H1 (cell line): ENCODE measurements around the gene SEC16A. TPM values are rescaled to one million over a fixed set of nuclear protein-coding genes. Genes with fewer than 3 reads are reported as not detected.

Experiments
- CTCF ChIA-PET: fragments of 300-600 bp; sonication (Branson Sonifier 250); formaldehyde crosslinking; loops from one replicate; lab custom pipeline; 2021; ENCODE audit not compliant: partially characterized antibody; lab: Charles Lee
- POLR2A ChIA-PET: fragments of 300-600 bp; sonication (Branson Sonifier 250); formaldehyde crosslinking; loops from one replicate; lab custom pipeline; 2021; ENCODE audit warnings: inconsistent platforms; ENCODE audit not compliant: partially characterized antibody; lab: Charles Lee
- DNase-seq, 2 experiments: peaks; one replicate each; pipeline versions ENCODE4 v3.0.0 to v3.0.0-alpha.2; 2010 to 2022; ENCODE audit warnings: low spot score in 2 of 2, low read depth in 1 of 2, mixed read lengths in 1 of 2
- FAIRE-seq: peaks from 2 replicates; lab custom pipeline; 2011; peaks lifted over from hg19 to GRCh38; lab: Jason Lieb, UNC
- H2AFZ ChIP-seq: 2 replicates; pipeline ENCODE4 v1.8.1; 2012; ENCODE audit warnings: low read length, inconsistent platforms
- H2AK5ac ChIP-seq: 2 replicates; pipeline ENCODE4 v1.6.1; 2013; ENCODE audit warnings: low read depth, low read length
- H2BK120ac ChIP-seq: replicated peaks from 2 replicates; pipeline ENCODE3; 2013; ENCODE audit warnings: low read depth, low read length, inconsistent platforms
- H2BK12ac ChIP-seq: 2 replicates; pipeline ENCODE4 v1.6.1; 2013; ENCODE audit warnings: low read depth, low read length
- H2BK15ac ChIP-seq: 2 replicates; pipeline ENCODE4 v1.6.1; 2013; ENCODE audit warnings: low read length
- H2BK20ac ChIP-seq: 2 replicates; pipeline ENCODE4 v1.6.1; 2013; ENCODE audit warnings: low read length
- H2BK5ac ChIP-seq: 2 replicates; pipeline ENCODE4 v1.6.1; 2013; ENCODE audit warnings: low read depth, low read length
- H3K14ac ChIP-seq: 2 replicates; pipeline ENCODE4 v1.6.1; 2013; ENCODE audit warnings: inconsistent platforms; ENCODE audit not compliant: insufficient read length
- H3K18ac ChIP-seq: 2 replicates; pipeline ENCODE4 v1.6.1; 2013; ENCODE audit warnings: low read length; ENCODE audit errors: extremely low read depth
- H3K23ac ChIP-seq: 2 replicates; pipeline ENCODE4 v1.6.1; 2013; ENCODE audit warnings: inconsistent platforms; ENCODE audit not compliant: insufficient read length
- H3K23me2 ChIP-seq: 2 replicates; pipeline ENCODE4 v1.6.1; 2013; ENCODE audit warnings: low read depth, low read length
- H3K27ac ChIP-seq: 2 replicates; pipeline ENCODE4 v1.6.1; 2011; ENCODE audit warnings: low read depth, low read length, inconsistent platforms
- H3K27me3 ChIP-seq, 4 experiments: replicated peaks in 1 of 4; 1 replicate in 1 of 4; 2 replicates in 3 of 4; pipeline versions ENCODE4 v1.6.1 to v1.8.1; 2011 to 2013; ENCODE audit warnings: low read length in 3 of 4, mild to moderate bottlenecking in 3 of 4, inconsistent platforms in 2 of 4, mixed read lengths in 2 of 4, moderate library complexity in 1 of 4; ENCODE audit not compliant: control insufficient read depth in 3 of 4, insufficient read depth in 3 of 4; ENCODE audit errors: extremely low read depth in 1 of 4
- H3K36me3 ChIP-seq, 4 experiments: 2 replicates each; pipeline versions ENCODE4 v1.6.1 to v1.8.1; 2011 to 2013; ENCODE audit warnings: mild to moderate bottlenecking in 4 of 4, low read length in 3 of 4, moderate library complexity in 2 of 4, control low read depth in 1 of 4, inconsistent platforms in 1 of 4; ENCODE audit not compliant: insufficient read depth in 4 of 4, control insufficient read depth in 2 of 4
- H3K4ac ChIP-seq: replicated peaks from 2 replicates; pipeline ENCODE3; 2013; ENCODE audit warnings: low read length, low read depth, mixed read lengths, inconsistent platforms; ENCODE audit not compliant: insufficient read length
- H3K4me1 ChIP-seq, 4 experiments: replicated peaks in 1 of 4; 1 replicate in 1 of 4; 2 replicates in 3 of 4; pipeline versions ENCODE4 v1.6.1 to v1.8.1; 2011 to 2013; ENCODE audit warnings: low read length in 3 of 4, inconsistent platforms in 2 of 4, mixed read lengths in 1 of 4; ENCODE audit not compliant: insufficient read depth in 4 of 4, control insufficient read depth in 3 of 4
- H3K4me2 ChIP-seq, 2 experiments: 2 replicates each; pipeline versions ENCODE4 v1.6.1 to v1.8.1; 2011 to 2013; ENCODE audit warnings: low read depth in 2 of 2, low read length in 2 of 2, control low read depth in 1 of 2, inconsistent platforms in 1 of 2, mild to moderate bottlenecking in 1 of 2; ENCODE audit not compliant: insufficient read depth in 1 of 2
- H3K4me3 ChIP-seq, 4 experiments: fragments of 200-600, 300-600 bp in 1 of 4; sonication (generic), shearing (Covaris generic), sonication (Bioruptor Twin) in 1 of 4; 2 replicates each; pipeline versions ENCODE4 v1.5.1 to v1.8.1; 2011 to 2016; ENCODE audit warnings: low read length in 4 of 4, low read depth in 3 of 4, control low read depth in 2 of 4, inconsistent platforms in 2 of 4, mild to moderate bottlenecking in 2 of 4, mixed read lengths in 1 of 4, moderate library complexity in 1 of 4; ENCODE audit not compliant: insufficient read depth in 2 of 4; ENCODE audit errors: extremely low read depth in 1 of 4
- H3K56ac ChIP-seq: replicated peaks from 2 replicates; pipeline ENCODE3; 2013; ENCODE audit warnings: low read depth, mild to moderate bottlenecking, mixed read lengths, low read length, inconsistent platforms; ENCODE audit not compliant: insufficient read length
- H3K79me1 ChIP-seq: 2 replicates; pipeline ENCODE4 v1.6.1; 2013; ENCODE audit warnings: low read depth, low read length, control low read depth
- H3K79me2 ChIP-seq, 2 experiments: 2 replicates each; pipeline versions ENCODE4 v1.6.1 to v1.8.1; 2012 to 2013; ENCODE audit warnings: low read length in 2 of 2, mild to moderate bottlenecking in 2 of 2, inconsistent platforms in 1 of 2; ENCODE audit not compliant: insufficient read depth in 2 of 2, control insufficient read depth in 1 of 2
- H3K9ac ChIP-seq, 4 experiments: replicated peaks in 1 of 4; 1 replicate in 1 of 4; 2 replicates in 3 of 4; pipeline versions ENCODE4 v1.6.1 to v1.8.1; 2011 to 2013; ENCODE audit warnings: low read depth in 3 of 4, low read length in 3 of 4, control low read depth in 2 of 4, mild to moderate bottlenecking in 2 of 4, moderate library complexity in 2 of 4, inconsistent platforms in 1 of 4; ENCODE audit errors: extremely low read depth in 1 of 4
- H3K9me3 ChIP-seq, 2 experiments: 2 replicates each; pipeline versions ENCODE4 v1.6.1 to v1.8.1; 2012 to 2013; ENCODE audit warnings: mild to moderate bottlenecking in 2 of 2, moderate library complexity in 2 of 2, control low read depth in 1 of 2, inconsistent platforms in 1 of 2, low read depth in 1 of 2, low read length in 1 of 2, mixed read lengths in 1 of 2; ENCODE audit not compliant: insufficient read depth in 2 of 2
- H4K20me1 ChIP-seq, 2 experiments: replicated peaks in 1 of 2; 2 replicates each; pipeline versions ENCODE3 to v1.8.1; 2011 to 2013; ENCODE audit warnings: inconsistent platforms in 2 of 2, low read length in 2 of 2, mild to moderate bottlenecking in 1 of 2; ENCODE audit not compliant: insufficient read depth in 2 of 2, control insufficient read depth in 1 of 2
- H4K5ac ChIP-seq: 2 replicates; pipeline ENCODE4 v1.6.1; 2013; ENCODE audit warnings: low read length, low read depth, mixed read lengths, inconsistent platforms; ENCODE audit not compliant: insufficient read length
- H4K8ac ChIP-seq: 2 replicates; pipeline ENCODE4 v1.8.0; 2013; ENCODE audit warnings: mild to moderate bottlenecking, moderate library complexity, low read length, inconsistent platforms; ENCODE audit not compliant: insufficient read depth; ENCODE audit errors: extremely low read depth
- H4K91ac ChIP-seq: replicated peaks from 2 replicates; pipeline ENCODE3; 2013; ENCODE audit warnings: low read length, mixed read lengths, inconsistent platforms; ENCODE audit not compliant: insufficient read length
- ASH2L ChIP-seq: fragments of 200-600, 300-600 bp; sonication (generic); IDR thresholded peaks from one replicate; pipeline ENCODE4 v1.7.1; 2017; ENCODE audit warnings: low read length
- EGR1 ChIP-seq: IDR thresholded peaks from 2 replicates; pipeline ENCODE4 v1.6.1; 2011; ENCODE audit warnings: low read depth, low read length, borderline replicate concordance
- MAFK ChIP-seq: IDR thresholded peaks from 2 replicates; pipeline ENCODE4 v1.6.1; 2012; ENCODE audit warnings: low read depth, mild to moderate bottlenecking, improper control_type of control experiment, low read length
- SP1 ChIP-seq: IDR thresholded peaks from 2 replicates; pipeline ENCODE4 v1.6.1; 2011; ENCODE audit warnings: low read depth, low read length
- WGBS, 2 experiments: shearing (Covaris generic) in 1 of 2; methylation state at CpG; one replicate each; pipeline versions ENCODE4 v1.1.6 to v1.1.7; 2013 to 2015; ENCODE audit warnings: low lambda C conversion rate in 2 of 2, mixed read lengths in 2 of 2, inconsistent platforms in 1 of 2, low coverage in 1 of 2, missing lambda C conversion rate in 1 of 2; ENCODE audit not compliant: insufficient replicate concordance in 2 of 2, insufficient coverage in 1 of 2, insufficient read length in 1 of 2; ENCODE audit errors: extremely low coverage in 1 of 2, missing lambda C conversion rate in 1 of 2; 5-methylcytosine and 5-hydroxymethylcytosine counted together
- polyA plus RNA-seq, 7 experiments: library from polyadenylated mRNA; depleted of rRNA in 3 of 7; stranded (reverse) in 5 of 7; unstranded in 2 of 7; fragments of >200 nt in 5 of 7; fragments of 200-250 nt in 2 of 7; gene quantifications; 1 replicate in 5 of 7; 2 replicates in 1 of 7; 4 replicates in 1 of 7; pipeline versions ENCODE4 v1.2.1 to v1.2.3, GENCODE V29; 2011 to 2013; ENCODE audit warnings: missing spikeins in 2 of 7, mixed read lengths in 2 of 7
- total RNA-seq: library from RNA; stranded (reverse); fragmentation: NEBNext Ultra II Directional; extraction: Animal tissue kit (Norgen Biotek cat#: 25700); gene quantifications from 2 replicates; pipeline ENCODE4 v1.2.1, GENCODE V29; 2021
- TF ChIP-seq, protein P1 (sequence below): IDR thresholded peaks from 2 replicates; pipeline ENCODE4 v1.6.1; 2011; ENCODE audit warnings: low read depth, mild to moderate bottlenecking, low read length; ENCODE audit not compliant: insufficient read depth

Gene SEC16A
- total and polyA plus RNA-seq, 2 of the 8 experiments (the other 6 are each of a cell fraction or from before 2014, with no cell fraction given) = 21.6 to 49.0 TPM

DNA sequence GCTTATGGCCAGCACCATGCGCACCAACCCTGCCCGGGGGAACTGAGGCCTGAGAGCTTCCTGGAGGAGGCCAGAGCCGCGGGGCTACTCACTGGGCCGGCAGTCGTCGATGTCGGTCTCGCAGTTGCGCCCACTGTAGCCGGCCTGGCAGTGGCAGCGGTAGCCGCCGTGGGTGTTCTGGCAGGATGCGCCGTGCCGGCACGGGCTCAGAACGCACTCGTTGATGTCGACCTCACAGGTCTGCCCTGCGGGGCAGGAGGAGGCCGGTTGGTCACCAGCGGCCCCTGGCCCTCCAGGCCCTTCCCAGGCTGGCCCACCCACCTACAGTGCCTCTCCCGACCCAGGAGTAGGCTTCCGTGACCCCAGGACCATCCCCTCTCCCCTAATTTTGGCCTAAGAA is 27.7 kb upstream of the SEC16A start:
- Histone ChIP-seq H4K91ac (no peak overlapping the region), H3K36me3 (peaks cover 28 to 94% (median 55%) of the 10 kb centered on the region in 4 experiments), H3K4me1 (no peaks in the 10 kb centered on the region), H3K79me2 (no peaks in the 10 kb centered on the region), H2BK120ac (no peak overlapping the region), H3K9me3 (no peaks in the 10 kb centered on the region), H3K27ac (no peak overlapping the region), H3K9ac (no peak overlapping the region), H3K23me2 (no peaks in the 10 kb centered on the region), H3K27me3 (no peaks in the 10 kb centered on the region), H4K20me1 (peaks cover 4 to 16% of the 10 kb centered on the region in 2 experiments), H3K79me1 (no peaks in the 10 kb centered on the region), H2BK15ac (no peak overlapping the region), H3K4ac (no peak overlapping the region), H4K5ac (no peak overlapping the region), H2BK5ac (no peak overlapping the region), H2AFZ (no peak overlapping the region), H2BK12ac (no peak overlapping the region), H2BK20ac (no peak overlapping the region), H3K56ac (no peak overlapping the region), H3K14ac (no peak overlapping the region), H3K4me2 (no peak overlapping the region), H3K4me3 (no peak overlapping the region), H3K18ac (no peak overlapping the region), H4K8ac (no peak overlapping the region), H3K23ac (no peak overlapping the region), H2AK5ac (no peak overlapping the region)
- ChIA-PET CTCF (interaction anchor here (1.2 to 1.8 kb wide), 5 partner anchors 11 to 121 kb away, joined by 3 to 6 read pairs (median 5); no protein-coding TSS in a partner anchor), POLR2A (interaction anchor here (1.0 kb wide), 1 partner anchor 9 kb away, joined by 3 read pairs; no protein-coding TSS in a partner anchor)
- FAIRE-seq = no peak
- TF ChIP-seq SP1 = no peak
- TF ChIP-seq, protein P1, sequence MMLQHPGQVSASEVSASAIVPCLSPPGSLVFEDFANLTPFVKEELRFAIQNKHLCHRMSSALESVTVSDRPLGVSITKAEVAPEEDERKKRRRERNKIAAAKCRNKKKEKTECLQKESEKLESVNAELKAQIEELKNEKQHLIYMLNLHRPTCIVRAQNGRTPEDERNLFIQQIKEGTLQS = no peak
- no peak for TF ChIP-seq EGR1
- no peak for TF ChIP-seq ASH2L
- no peak for TF ChIP-seq MAFK
- DNase-seq = no peak
- WGBS, 2 experiments = 96% methylated on average over 25 of the region's 26 CpGs; no CpG with 5 or more reads in 1 of the 2 experiments
